Esophagus muscularis mucosa (tissue), 3 donors: Measurements from ENCODE around the gene FBLN7.

Source experiments
- CTCF ChIP-seq, 3 experiments: fragments of 200-600 bp in 2 of 3; fragments of 450-650 bp in 1 of 3; sonication (generic) in 2 of 3; IDR thresholded peaks; one replicate each; pipeline ENCODE4 v1.5.1; 2017 to 2019; ENCODE audit warnings: antibody characterized with exemption in 3 of 3, mild to moderate bottlenecking in 2 of 3, moderate library complexity in 1 of 3
- POLR2A ChIP-seq: fragments of 450-650 bp; IDR thresholded peaks from one replicate; pipeline ENCODE4 v1.6.1; 2017; ENCODE audit warnings: antibody characterized with exemption, moderate library complexity, mild to moderate bottlenecking, low read depth

DNA sequence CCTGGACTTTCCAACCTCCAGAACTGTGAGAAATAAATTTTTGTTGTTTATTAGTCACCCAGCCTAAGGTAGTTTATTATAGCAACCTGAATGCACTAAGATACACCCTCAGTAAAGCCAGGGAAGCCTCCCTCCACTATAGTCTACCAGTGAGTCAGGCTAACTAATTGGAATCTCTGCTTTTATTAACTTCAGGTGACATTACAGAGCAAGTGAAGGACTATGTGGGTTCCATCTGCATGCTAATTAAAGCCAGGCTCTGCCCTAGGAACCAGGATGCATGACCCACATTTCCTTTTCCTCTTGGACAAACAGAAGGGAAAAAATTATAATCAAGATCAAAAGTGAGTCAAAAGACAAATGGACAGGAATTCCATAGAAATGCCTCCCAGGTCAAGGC, 60.6 kb downstream of the FBLN7 start:
- TF ChIP-seq POLR2A (no peak), CTCF (IDR thresholded peaks at IDR 0.05) (no peak)
